ENCODE results near the gene KDM3A. TPM values are rescaled to one million over a fixed set of nuclear protein-coding genes. Genes with fewer than 3 reads are reported as not detected.

The KDM3A gene
- total RNA-seq, 1 experiment from 2014 or later = 34.2 TPM

- ChIA-PET CTCF (no interaction called here), POLR2A (no interaction called here)
- Mint-ChIP-seq H3K4me3 (no peak overlapping the region), H3K27me3 (ENCODE audit: low read depth) (no peaks in the 10 kb centered on the region), H3K27ac (no peak overlapping the region), H3K4me1 (no peaks in the 10 kb centered on the region), H3K9me3 (peaks cover 9% of the 10 kb centered on the region), H3K36me3 (peaks cover 6% of the 10 kb centered on the region; the same call in 1 of the 2 replicates)
- ATAC-seq = no peak
- DNase-seq (ENCODE audit: low spot score) = no peak
- TF ChIP-seq CREB1 (CRISPR knock-in tag; IDR thresholded peaks at IDR 0.05) (no peak), MXD4 (CRISPR knock-in tag; IDR thresholded peaks at IDR 0.05; ENCODE audit: borderline replicate concordance) (no peak), GTF2I (CRISPR knock-in tag; conservative IDR thresholded peaks at IDR 0.05) (no peak), TP53 (CRISPR knock-in tag; IDR thresholded peaks at IDR 0.05) (no peak), NFE2L1 (CRISPR knock-in tag; IDR thresholded peaks at IDR 0.05) (no peak), MLX (CRISPR knock-in tag; IDR thresholded peaks at IDR 0.05) (no peak), KAT7 (CRISPR knock-in tag; IDR thresholded peaks at IDR 0.05; ENCODE audit: borderline replicate concordance) (no peak), ATF1 (CRISPR knock-in tag; IDR thresholded peaks at IDR 0.05) (no peak), ESRRA (CRISPR knock-in tag; IDR thresholded peaks at IDR 0.05; ENCODE audit: borderline replicate concordance) (no peak), IRF2 (CRISPR knock-in tag; IDR thresholded peaks at IDR 0.05; ENCODE audit: borderline replicate concordance, low read depth) (no peak)
- TF ChIP-seq, protein P1, sequence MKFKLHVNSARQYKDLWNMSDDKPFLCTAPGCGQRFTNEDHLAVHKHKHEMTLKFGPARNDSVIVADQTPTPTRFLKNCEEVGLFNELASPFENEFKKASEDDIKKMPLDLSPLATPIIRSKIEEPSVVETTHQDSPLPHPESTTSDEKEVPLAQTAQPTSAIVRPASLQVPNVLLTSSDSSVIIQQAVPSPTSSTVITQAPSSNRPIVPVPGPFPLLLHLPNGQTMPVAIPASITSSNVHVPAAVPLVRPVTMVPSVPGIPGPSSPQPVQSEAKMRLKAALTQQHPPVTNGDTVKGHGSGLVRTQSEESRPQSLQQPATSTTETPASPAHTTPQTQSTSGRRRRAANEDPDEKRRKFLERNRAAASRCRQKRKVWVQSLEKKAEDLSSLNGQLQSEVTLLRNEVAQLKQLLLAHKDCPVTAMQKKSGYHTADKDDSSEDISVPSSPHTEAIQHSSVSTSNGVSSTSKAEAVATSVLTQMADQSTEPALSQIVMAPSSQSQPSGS (CRISPR knock-in tag; IDR thresholded peaks at IDR 0.05; ENCODE audit: borderline replicate concordance, low read depth) = no peak
These were observed 71.7 kb downstream of the KDM3A start for GRCh38 chr2:86512892-86513291.

- peaks cover 9% of the 10 kb centered on the region for H3K9me3 Mint-ChIP-seq
- H3K27ac Mint-ChIP-seq = no peak overlapping the region
- no peak for ATAC-seq
- H3K27me3 Mint-ChIP-seq (ENCODE audit: low read depth) = no peaks in the 10 kb centered on the region
- no peak for DNase-seq (ENCODE audit: low spot score)
- POLR2A ChIA-PET = no interaction called here
- CTCF ChIA-PET = no interaction called here
- H3K4me1 Mint-ChIP-seq = no peaks in the 10 kb centered on the region
- H3K36me3 Mint-ChIP-seq = peaks cover 3% of the 10 kb centered on the region; the same call in 1 of the 2 replicates
- no peak overlapping the region for H3K4me3 Mint-ChIP-seq
- TF ChIP-seq ZSCAN18 (CRISPR knock-in tag; IDR thresholded peaks at IDR 0.05) (no peak), FOXK1 (CRISPR knock-in tag; IDR thresholded peaks at IDR 0.05) (no peak), ATF1 (CRISPR knock-in tag; IDR thresholded peaks at IDR 0.05) (no peak), STAT6 (CRISPR knock-in tag; conservative IDR thresholded peaks at IDR 0.05; ENCODE audit: low read depth) (no peak), KAT7 (CRISPR knock-in tag; IDR thresholded peaks at IDR 0.05; ENCODE audit: borderline replicate concordance) (no peak), GTF2I (CRISPR knock-in tag; conservative IDR thresholded peaks at IDR 0.05) (no peak), CREB1 (CRISPR knock-in tag; IDR thresholded peaks at IDR 0.05) (no peak), FOXP1 (CRISPR knock-in tag; IDR thresholded peaks at IDR 0.05; ENCODE audit: borderline replicate concordance) (no peak), HMGXB4 (CRISPR knock-in tag; IDR thresholded peaks at IDR 0.05) (no peak), NR1H2 (CRISPR knock-in tag; IDR thresholded peaks at IDR 0.05) (no peak), ATF3 (CRISPR knock-in tag; conservative IDR thresholded peaks at IDR 0.05) (no peak), NR2C2 (CRISPR knock-in tag; IDR thresholded peaks at IDR 0.05) (no peak)
- TF ChIP-seq, protein P2, sequence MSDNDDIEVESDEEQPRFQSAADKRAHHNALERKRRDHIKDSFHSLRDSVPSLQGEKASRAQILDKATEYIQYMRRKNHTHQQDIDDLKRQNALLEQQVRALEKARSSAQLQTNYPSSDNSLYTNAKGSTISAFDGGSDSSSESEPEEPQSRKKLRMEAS (CRISPR knock-in tag; IDR thresholded peaks at IDR 0.05) = no peak
- TF ChIP-seq, protein P3, sequence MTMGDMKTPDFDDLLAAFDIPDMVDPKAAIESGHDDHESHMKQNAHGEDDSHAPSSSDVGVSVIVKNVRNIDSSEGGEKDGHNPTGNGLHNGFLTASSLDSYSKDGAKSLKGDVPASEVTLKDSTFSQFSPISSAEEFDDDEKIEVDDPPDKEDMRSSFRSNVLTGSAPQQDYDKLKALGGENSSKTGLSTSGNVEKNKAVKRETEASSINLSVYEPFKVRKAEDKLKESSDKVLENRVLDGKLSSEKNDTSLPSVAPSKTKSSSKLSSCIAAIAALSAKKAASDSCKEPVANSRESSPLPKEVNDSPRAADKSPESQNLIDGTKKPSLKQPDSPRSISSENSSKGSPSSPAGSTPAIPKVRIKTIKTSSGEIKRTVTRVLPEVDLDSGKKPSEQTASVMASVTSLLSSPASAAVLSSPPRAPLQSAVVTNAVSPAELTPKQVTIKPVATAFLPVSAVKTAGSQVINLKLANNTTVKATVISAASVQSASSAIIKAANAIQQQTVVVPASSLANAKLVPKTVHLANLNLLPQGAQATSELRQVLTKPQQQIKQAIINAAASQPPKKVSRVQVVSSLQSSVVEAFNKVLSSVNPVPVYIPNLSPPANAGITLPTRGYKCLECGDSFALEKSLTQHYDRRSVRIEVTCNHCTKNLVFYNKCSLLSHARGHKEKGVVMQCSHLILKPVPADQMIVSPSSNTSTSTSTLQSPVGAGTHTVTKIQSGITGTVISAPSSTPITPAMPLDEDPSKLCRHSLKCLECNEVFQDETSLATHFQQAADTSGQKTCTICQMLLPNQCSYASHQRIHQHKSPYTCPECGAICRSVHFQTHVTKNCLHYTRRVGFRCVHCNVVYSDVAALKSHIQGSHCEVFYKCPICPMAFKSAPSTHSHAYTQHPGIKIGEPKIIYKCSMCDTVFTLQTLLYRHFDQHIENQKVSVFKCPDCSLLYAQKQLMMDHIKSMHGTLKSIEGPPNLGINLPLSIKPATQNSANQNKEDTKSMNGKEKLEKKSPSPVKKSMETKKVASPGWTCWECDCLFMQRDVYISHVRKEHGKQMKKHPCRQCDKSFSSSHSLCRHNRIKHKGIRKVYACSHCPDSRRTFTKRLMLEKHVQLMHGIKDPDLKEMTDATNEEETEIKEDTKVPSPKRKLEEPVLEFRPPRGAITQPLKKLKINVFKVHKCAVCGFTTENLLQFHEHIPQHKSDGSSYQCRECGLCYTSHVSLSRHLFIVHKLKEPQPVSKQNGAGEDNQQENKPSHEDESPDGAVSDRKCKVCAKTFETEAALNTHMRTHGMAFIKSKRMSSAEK (CRISPR knock-in tag; IDR thresholded peaks at IDR 0.05; ENCODE audit: borderline replicate concordance) = no peak
These were observed 72.9 kb downstream of the KDM3A start for GRCh38 chr2:86513948-86514660.

Data from WTC11 (cell line).